BJ (cell line): ENCODE results near the gene CTIF. TPM values are rescaled to one million over a fixed set of nuclear protein-coding genes. Genes with fewer than 3 reads are reported as not detected.

Experiments used
- CTCF ChIA-PET: fragments of 350-600 bp; formaldehyde crosslinking; extraction: SDS; loops from one replicate; lab custom pipeline; 2021; ENCODE audit warnings: antibody characterized with exemption, inconsistent platforms; lab: Yijun Ruan, JAX
- POLR2A ChIA-PET: fragments of 300-600 bp; sonication (Branson Sonifier 250); formaldehyde crosslinking; extraction: SDS; loops from one replicate; lab custom pipeline; 2021; ENCODE audit warnings: antibody characterized with exemption; lab: Charles Lee
- DNase-seq: peaks from one replicate; pipeline ENCODE4 v3.0.0-alpha.2; 2011; ENCODE audit warnings: low read depth
- H3K27me3 ChIP-seq: 2 replicates; pipeline ENCODE4 v1.6.0; 2011; ENCODE audit warnings: low read length; ENCODE audit not compliant: control insufficient read depth, insufficient read depth
- H3K36me3 ChIP-seq: 2 replicates; pipeline ENCODE4 v1.5.1; 2011; ENCODE audit warnings: low read length; ENCODE audit not compliant: control insufficient read depth, insufficient read depth
- H3K4me3 ChIP-seq: 2 replicates; pipeline ENCODE4 v1.5.1; 2011; ENCODE audit warnings: low read depth, mild to moderate bottlenecking, control low read depth, low read length
- CTCF ChIP-seq: IDR thresholded peaks from 2 replicates; pipeline ENCODE4 v1.5.1; 2011; ENCODE audit warnings: low read depth, mild to moderate bottlenecking, control low read depth, inconsistent platforms, low read length, moderate library complexity; ENCODE audit not compliant: insufficient read depth
- polyA plus RNA-seq: library from polyadenylated mRNA; depleted of rRNA; stranded (reverse); fragments of >200 nt; gene quantifications from 2 replicates; pipeline ENCODE4 v1.2.3, GENCODE V29; 2011

CTIF gene
- polyA plus RNA-seq, 1 experiment = 105 TPM

GRCh38 chr18:48902856-48903601 lies 364.2 kb downstream of the CTIF start:
- POLR2A ChIA-PET = no interaction called here

GRCh38 chr18:48904091-48904490 lies 365.3 kb downstream of the CTIF start:
- TF ChIP-seq CTCF = no peak
- Histone ChIP-seq H3K27me3 (no peaks in the 10 kb centered on the region), H3K4me3 (no peak overlapping the region), H3K36me3 (no peaks in the 10 kb centered on the region)
- no peak for DNase-seq
- ChIA-PET CTCF (interaction anchor here (0.8 to 1.0 kb wide), 2 partner anchors 12 to 15 kb away, joined by 3 read pairs; no protein-coding TSS in a partner anchor), POLR2A (no interaction called here)

More at GRCh38 chr18:48902856-48903601, 364.2 kb downstream of the CTIF start:
- H3K27me3 ChIP-seq = no peaks in the 10 kb centered on the region
- no peak for DNase-seq
- H3K4me3 ChIP-seq = no peak overlapping the region
- CTCF ChIA-PET = interaction anchor here (1.0 kb wide), 2 partner anchors 16 to 191 kb away, joined by 3 read pairs; no protein-coding TSS in a partner anchor
- H3K36me3 ChIP-seq = no peaks in the 10 kb centered on the region
- no peak for TF ChIP-seq CTCF

- Histone ChIP-seq H3K36me3 (no peaks in the 10 kb centered on the region), H3K27me3 (no peaks in the 10 kb centered on the region), H3K4me3 (no peak overlapping the region)
- POLR2A ChIA-PET = no interaction called here
- no peak for TF ChIP-seq CTCF
- no peak for DNase-seq
- CTCF ChIA-PET = interaction anchor here (0.8 kb wide), 1 partner anchor 11 kb away, joined by 3 read pairs; no protein-coding TSS in a partner anchor
These were observed 366.1 kb downstream of the CTIF start for GRCh38 chr18:48904847-48905394.

- POLR2A ChIA-PET = no interaction called here
- no peaks in the 10 kb centered on the region for H3K36me3 ChIP-seq
- no peaks in the 10 kb centered on the region for H3K27me3 ChIP-seq
- CTCF ChIA-PET = no interaction called here
- no peak for DNase-seq
- no peak overlapping the region for H3K4me3 ChIP-seq
- no peak for TF ChIP-seq CTCF
These were observed 366.7 kb downstream of the CTIF start for GRCh38 chr18:48905513-48905912.

- no peaks in the 10 kb centered on the region for H3K36me3 ChIP-seq
- H3K4me3 ChIP-seq = no peak overlapping the region
- ChIA-PET CTCF (no interaction called here), POLR2A (no interaction called here)
- DNase-seq = no peak
- no peaks in the 10 kb centered on the region for H3K27me3 ChIP-seq
- no peak for TF ChIP-seq CTCF
These were observed 370.1 kb downstream of the CTIF start for GRCh38 chr18:48908916-48909315.
